ENCODE data around the gene CDCA3.
"Not testable (repeated sequence)": the region's sequence is repeated elsewhere in the genome, so short reads cannot be mapped to it uniquely, and the experiment has no call there.

The CDCA3 gene

DNA sequence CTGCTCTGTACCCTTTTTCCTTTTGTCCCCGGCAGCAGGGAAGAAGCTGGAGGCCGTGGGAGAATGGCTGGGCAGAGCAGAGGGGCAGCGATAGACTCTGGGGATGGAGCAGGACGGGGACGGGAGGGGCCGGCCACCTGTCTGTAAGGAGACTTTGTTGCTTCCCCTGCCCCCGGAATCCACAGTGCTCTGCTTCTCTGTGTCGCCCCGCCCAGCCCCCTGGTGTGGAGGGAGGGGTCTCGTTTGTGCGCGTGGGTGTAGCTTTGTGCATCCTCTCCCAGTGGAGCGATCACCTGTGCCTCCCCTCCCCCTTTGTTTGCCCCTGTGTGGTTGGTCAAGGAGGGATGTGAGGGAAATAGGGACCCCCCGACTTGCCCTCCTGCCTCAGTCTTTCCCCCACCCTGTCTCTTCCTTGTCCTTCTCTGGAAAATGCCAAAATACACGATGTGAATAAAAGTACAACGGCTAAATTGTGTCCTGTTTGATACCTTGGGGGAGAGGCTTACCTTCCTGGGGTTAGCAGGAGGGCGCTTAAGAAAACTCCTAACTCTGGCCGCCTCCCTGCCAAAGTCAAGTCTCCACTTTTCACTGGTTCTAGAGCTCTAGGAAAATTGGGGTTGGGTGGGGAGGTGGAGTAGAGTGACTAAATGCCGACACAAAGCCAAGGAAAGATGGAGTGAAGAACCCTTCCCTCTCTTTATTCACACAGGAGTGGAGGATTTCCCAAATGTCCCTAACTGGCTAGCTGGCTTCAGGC is 15.3 kb upstream of the CDCA3 start:
- peaks cover 3% of the 10 kb centered on the region for H3K36me3 Mint-ChIP-seq
- peaks cover 43% of the 10 kb centered on the region for H3K4me1 Mint-ChIP-seq (ENCODE audit: low read depth)
- H3K27ac Mint-ChIP-seq: no peak overlapping the region
- H3K4me3 Mint-ChIP-seq: peak overlapping the region; percentile 94
- no peaks in the 10 kb centered on the region for H3K9me3 Mint-ChIP-seq (ENCODE audit: low read depth)
- H3K27me3 Mint-ChIP-seq: no peaks in the 10 kb centered on the region

GRCh38 chr12:6865307-6865706 is 14.2 kb upstream of the CDCA3 start:
- not testable (repeated sequence) for H3K9me3 Mint-ChIP-seq (ENCODE audit: low read depth); H3K4me3 Mint-ChIP-seq; H3K36me3 Mint-ChIP-seq; H3K27me3 Mint-ChIP-seq
- H3K27ac Mint-ChIP-seq: peak overlapping the region; percentile 34
- peaks cover 33% of the 10 kb centered on the region for H3K4me1 Mint-ChIP-seq (ENCODE audit: low read depth)

DNA sequence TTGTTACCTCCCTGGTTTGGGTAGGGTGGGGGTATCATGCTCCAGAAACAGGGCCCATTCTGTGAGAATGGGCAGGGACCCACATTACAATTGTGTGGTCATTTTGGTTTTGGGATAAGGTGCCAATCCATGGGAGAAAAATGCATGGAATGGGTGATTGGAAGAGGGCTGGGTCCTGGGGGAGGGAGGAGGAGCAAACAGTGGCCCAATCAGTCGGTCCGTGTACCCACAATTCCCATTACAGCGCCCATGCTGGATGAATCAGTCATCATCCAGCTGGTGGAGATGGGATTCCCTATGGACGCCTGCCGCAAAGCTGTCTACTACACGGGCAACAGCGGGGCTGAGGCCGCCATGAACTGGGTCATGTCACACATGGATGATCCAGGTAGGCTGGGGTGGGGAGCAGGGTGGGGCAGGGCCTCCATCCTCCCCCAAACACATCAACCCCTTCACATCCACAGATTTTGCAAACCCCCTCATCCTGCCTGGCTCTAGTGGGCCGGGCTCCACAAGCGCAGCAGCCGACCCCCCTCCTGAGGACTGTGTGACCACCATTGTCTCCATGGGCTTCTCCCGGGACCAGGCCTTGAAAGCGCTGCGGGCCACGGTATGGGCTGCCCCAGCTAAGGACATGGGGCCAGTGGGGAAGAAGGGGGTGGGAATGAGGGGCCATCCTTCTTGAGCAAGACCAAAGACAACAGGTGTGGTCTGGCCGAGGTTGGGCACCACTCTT is 12.7 kb upstream of the CDCA3 start:
- no peak overlapping the region for H3K4me3 Mint-ChIP-seq
- no peaks in the 10 kb centered on the region for H3K27me3 Mint-ChIP-seq
- no peak overlapping the region for H3K27ac Mint-ChIP-seq
- H3K4me1 Mint-ChIP-seq (ENCODE audit: low read depth): peaks cover 19% of the 10 kb centered on the region
- H3K9me3 Mint-ChIP-seq (ENCODE audit: low read depth): no peaks in the 10 kb centered on the region
- H3K36me3 Mint-ChIP-seq: peaks cover 6% of the 10 kb centered on the region

DNA sequence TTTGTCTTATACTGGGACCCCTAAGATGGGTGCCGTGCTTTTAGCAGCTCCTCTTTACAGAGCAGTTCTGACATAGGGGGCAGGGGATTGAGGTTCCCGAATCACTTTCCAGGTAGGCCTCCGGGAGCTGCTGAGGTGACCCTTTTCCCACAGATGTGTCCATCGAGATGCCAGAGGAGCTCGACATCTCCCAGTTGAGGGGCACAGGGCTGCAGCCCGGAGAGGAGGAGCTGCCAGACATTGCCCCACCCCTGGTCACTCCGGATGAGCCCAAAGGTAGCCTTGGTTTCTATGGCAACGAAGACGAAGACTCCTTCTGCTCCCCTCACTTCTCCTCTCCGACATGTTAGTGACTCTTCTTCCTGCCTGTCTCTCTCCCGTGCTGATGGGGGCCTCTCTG is 11.9 kb upstream of the CDCA3 start:
- Mint-ChIP-seq H3K27me3 (no peaks in the 10 kb centered on the region), H3K4me3 (no peak overlapping the region), H3K27ac (no peak overlapping the region), H3K4me1 (ENCODE audit: low read depth) (peaks cover 15% of the 10 kb centered on the region), H3K9me3 (ENCODE audit: low read depth) (no peaks in the 10 kb centered on the region), H3K36me3 (peaks cover 6% of the 10 kb centered on the region)

DNA sequence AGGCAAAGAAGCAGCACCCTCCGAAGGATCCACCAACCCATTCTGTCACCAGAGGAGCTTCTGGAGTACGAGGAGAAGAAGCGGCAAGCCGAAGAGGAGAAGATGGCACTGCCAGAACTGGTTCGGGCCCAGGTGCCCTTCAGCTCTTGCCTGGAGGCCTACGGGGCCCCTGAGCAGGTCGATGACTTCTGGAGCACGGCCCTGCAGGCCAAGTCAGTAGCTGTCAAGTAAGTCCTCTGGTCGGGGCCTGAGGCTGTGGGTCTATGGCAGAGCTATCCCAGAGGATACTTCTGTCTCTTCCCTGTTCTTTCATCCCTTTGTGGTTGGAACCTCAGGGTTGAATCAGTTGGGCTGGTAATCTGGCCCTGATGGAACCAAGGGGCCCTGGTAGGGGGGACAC is 10.3 kb upstream of the CDCA3 start:
- peaks cover 8% of the 10 kb centered on the region for H3K4me1 Mint-ChIP-seq (ENCODE audit: low read depth)
- no peaks in the 10 kb centered on the region for H3K27me3 Mint-ChIP-seq
- H3K9me3 Mint-ChIP-seq (ENCODE audit: low read depth): no peaks in the 10 kb centered on the region
- no peak overlapping the region for H3K4me3 Mint-ChIP-seq
- H3K27ac Mint-ChIP-seq: no peak overlapping the region
- peaks cover 6% of the 10 kb centered on the region for H3K36me3 Mint-ChIP-seq

- H3K27ac Mint-ChIP-seq: no peak overlapping the region
- H3K9me3 Mint-ChIP-seq (ENCODE audit: low read depth): no peaks in the 10 kb centered on the region
Observed at GRCh38 chr12:6860942-6861341, 9.9 kb upstream of the CDCA3 start.

DNA sequence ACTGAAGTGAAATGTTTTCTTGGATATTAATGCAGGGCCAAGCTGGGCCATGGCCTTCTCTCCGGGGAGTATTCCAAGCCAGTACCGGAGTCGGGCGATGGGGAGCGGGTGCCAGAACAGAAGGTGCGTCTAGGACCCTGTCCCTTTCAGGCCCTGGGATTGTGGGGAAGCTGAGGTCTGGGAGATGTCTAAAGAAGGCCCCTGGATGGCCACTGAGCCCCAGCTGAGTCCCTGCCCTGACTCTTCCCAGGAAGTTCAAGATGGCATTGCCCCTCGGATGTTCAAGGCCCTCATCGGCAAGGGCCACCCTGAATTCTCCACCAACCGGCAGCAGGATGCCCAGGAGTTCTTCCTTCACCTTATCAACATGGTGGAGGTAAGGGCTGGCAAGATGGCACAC is 9.0 kb upstream of the CDCA3 start:
- Mint-ChIP-seq H3K36me3 (peaks cover 6% of the 10 kb centered on the region), H3K4me3 (no peak overlapping the region), H3K27ac (no peak overlapping the region), H3K9me3 (ENCODE audit: low read depth) (no peaks in the 10 kb centered on the region), H3K4me1 (ENCODE audit: low read depth) (no peaks in the 10 kb centered on the region), H3K27me3 (no peaks in the 10 kb centered on the region)

More at GRCh38 chr12:6860942-6861341, 9.9 kb upstream of the CDCA3 start:
- no peaks in the 10 kb centered on the region for H3K27me3 Mint-ChIP-seq
- no peak overlapping the region for H3K4me3 Mint-ChIP-seq
- H3K36me3 Mint-ChIP-seq: peaks cover 6% of the 10 kb centered on the region
- H3K4me1 Mint-ChIP-seq (ENCODE audit: low read depth): peaks cover 5% of the 10 kb centered on the region

DNA sequence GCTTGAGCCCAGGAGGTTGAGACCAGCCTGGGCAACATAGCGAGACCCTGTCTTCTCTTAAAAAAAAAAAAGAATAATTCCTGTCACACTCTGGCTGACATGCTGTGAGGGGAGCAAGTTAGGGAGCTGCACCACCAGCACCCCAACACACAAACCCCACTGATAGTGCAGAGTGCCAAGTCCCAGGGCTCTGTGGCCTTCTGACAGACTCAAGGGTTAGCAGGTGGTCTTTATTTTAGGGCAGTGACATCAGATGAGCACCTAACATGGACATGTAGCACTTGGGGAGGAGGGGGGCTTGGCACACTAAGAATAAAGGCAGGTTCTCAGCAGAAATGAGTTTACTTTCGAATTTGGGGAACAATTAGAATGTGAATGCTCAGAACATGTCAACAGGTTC is 7.7 kb upstream of the CDCA3 start:
- H3K36me3 Mint-ChIP-seq: peaks cover 6% of the 10 kb centered on the region
- no peaks in the 10 kb centered on the region for H3K9me3 Mint-ChIP-seq (ENCODE audit: low read depth)
- H3K27me3 Mint-ChIP-seq: no peaks in the 10 kb centered on the region
- H3K4me1 Mint-ChIP-seq (ENCODE audit: low read depth): peaks cover 5% of the 10 kb centered on the region
- no peak overlapping the region for H3K4me3 Mint-ChIP-seq
- H3K27ac Mint-ChIP-seq: no peak overlapping the region

DNA sequence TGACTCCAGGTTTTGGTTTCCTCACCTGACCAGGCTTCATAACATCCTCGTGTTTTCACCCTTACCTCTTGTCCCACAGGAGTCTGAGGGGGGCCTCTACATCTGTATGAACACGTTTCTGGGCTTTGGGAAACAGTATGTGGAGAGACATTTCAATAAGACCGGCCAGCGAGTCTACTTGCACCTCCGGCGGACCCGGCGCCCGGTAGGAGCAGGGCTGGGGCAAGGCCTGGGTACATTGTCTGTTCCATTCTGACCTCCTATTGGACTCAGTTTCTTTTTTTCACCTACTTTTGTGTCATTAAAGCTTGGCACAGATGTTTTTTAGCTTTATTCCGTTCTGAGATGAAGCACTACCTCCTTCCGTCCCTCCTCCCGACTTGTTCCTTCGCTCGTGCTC is 4.2 kb upstream of the CDCA3 start:
- no peaks in the 10 kb centered on the region for H3K27me3 Mint-ChIP-seq
- no peaks in the 10 kb centered on the region for H3K9me3 Mint-ChIP-seq (ENCODE audit: low read depth)
- peaks cover 16% of the 10 kb centered on the region for H3K4me1 Mint-ChIP-seq (ENCODE audit: low read depth)
- H3K4me3 Mint-ChIP-seq: no peak overlapping the region
- peak overlapping the region; percentile 46 for H3K27ac Mint-ChIP-seq
- H3K36me3 Mint-ChIP-seq: peaks cover under 1% of the 10 kb centered on the region

GRCh38 chr12:6854036-6854435 is 3.0 kb upstream of the CDCA3 start:
- H3K27ac Mint-ChIP-seq: peak overlapping the region; percentile 100
- H3K4me1 Mint-ChIP-seq (ENCODE audit: low read depth): peaks cover 16% of the 10 kb centered on the region
- no peaks in the 10 kb centered on the region for H3K27me3 Mint-ChIP-seq
- H3K36me3 Mint-ChIP-seq: no peaks in the 10 kb centered on the region
- H3K9me3 Mint-ChIP-seq (ENCODE audit: low read depth): no peaks in the 10 kb centered on the region
- peak overlapping the region; percentile 99 for H3K4me3 Mint-ChIP-seq

DNA sequence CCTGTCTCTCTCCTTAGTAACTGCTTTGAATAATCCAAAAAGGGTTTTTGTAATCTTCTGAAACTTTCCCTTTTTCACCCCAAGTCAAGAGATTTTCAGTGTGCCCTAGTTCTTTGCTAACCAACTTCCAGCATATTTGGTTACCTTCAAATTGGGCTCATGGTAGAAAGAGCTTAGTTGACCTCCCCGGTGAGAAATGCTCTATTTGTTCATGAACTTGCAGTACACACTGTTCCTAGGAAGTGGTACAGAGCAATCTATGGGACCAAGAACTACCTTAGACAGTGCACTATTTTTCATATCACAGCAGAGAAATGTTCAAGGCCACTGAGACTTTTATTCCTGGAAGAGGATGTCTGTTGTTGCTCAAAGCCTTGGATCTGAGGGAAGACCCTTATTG is 2.5 kb upstream of the CDCA3 start:
- H3K27ac Mint-ChIP-seq: peak overlapping the region; percentile 100
- no peaks in the 10 kb centered on the region for H3K36me3 Mint-ChIP-seq
- H3K27me3 Mint-ChIP-seq: no peaks in the 10 kb centered on the region
- H3K9me3 Mint-ChIP-seq (ENCODE audit: low read depth): no peaks in the 10 kb centered on the region
- H3K4me1 Mint-ChIP-seq (ENCODE audit: low read depth): peaks cover 16% of the 10 kb centered on the region
- peak overlapping the region; percentile 99 for H3K4me3 Mint-ChIP-seq

- H3K4me3 Mint-ChIP-seq: peak overlapping the region; percentile 99
- H3K4me1 Mint-ChIP-seq (ENCODE audit: low read depth): peaks cover 16% of the 10 kb centered on the region
- peak overlapping the region; percentile 100 for H3K27ac Mint-ChIP-seq
- no peaks in the 10 kb centered on the region for H3K27me3 Mint-ChIP-seq
- no peaks in the 10 kb centered on the region for H3K9me3 Mint-ChIP-seq (ENCODE audit: low read depth)
- no peaks in the 10 kb centered on the region for H3K36me3 Mint-ChIP-seq
Observed at GRCh38 chr12:6852651-6853354, 1.7 kb upstream of the CDCA3 start.

DNA sequence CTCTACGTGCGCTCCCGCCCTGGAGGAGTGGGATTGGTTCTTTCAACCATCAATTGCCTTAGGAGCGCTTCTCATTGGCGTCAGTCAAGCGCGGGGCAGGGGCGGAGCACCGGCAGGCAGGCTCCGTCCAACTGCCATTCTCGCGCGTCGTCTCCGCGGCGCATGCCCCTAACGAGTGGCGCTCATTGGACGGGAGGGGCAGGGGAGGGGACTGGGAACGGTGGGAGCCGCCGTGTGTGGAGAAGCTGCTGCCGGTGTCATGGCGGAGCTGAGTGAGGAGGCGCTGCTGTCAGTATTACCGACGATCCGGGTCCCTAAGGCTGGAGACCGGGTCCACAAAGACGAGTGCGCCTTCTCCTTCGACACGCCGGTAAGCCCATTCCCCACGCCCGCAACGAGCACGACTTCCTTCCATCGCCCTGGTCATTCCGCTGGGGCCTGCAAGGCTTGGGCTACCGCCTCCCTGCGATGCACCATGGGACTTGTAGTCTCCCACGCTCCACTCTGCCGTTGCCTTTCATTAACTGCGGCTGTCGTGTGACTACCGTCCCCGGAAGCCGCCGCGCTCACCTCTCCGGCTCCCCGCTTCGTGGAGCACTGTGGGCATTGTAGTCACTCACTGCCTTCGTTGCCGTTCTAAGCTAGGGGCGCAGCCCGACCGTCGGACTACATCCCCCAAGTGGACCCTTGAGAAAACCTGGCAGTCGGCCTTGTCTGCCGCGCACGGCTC is 1.0 kb upstream of the CDCA3 start, which contains the start of gene USP5:
TSS of gene USP5 (plus strand) at position 230 of the 730 bp plus-strand sequence. CDS start at position 260, 30 bp downstream.
- peak within 1 kb of the TSS; percentile 100 for H3K27ac Mint-ChIP-seq
- H3K27me3 Mint-ChIP-seq: no peaks in the 10 kb centered on the region
- H3K4me1 Mint-ChIP-seq (ENCODE audit: low read depth): peaks cover 16% of the 10 kb centered on the region

DNA sequence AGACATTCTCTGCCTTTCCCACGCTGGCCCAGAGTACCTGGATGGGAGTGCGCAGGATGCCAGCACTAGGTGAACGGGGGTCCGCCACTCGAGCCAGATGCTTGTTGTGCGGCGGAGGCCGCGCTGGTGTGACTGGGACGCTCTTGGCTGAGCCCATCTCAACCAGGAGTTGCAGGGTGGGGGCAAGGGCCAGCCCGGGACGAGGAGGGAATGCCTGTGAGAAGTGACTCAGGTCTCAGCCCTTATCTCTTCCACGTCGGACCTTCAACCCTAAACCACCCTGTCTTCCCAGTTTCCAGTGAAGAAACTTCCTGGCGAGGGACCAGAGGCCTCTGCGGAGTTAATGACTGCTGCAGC is 312 bp downstream of the CDCA3 start:
- peaks cover 16% of the 10 kb centered on the region for H3K4me1 Mint-ChIP-seq (ENCODE audit: low read depth)

More for the DNA sequence above, 1.0 kb upstream of the CDCA3 start, which contains the start of gene USP5:
- no peaks in the 10 kb centered on the region for H3K36me3 Mint-ChIP-seq
- peak within 1 kb of the TSS; percentile 99 for H3K4me3 Mint-ChIP-seq
- H3K9me3 Mint-ChIP-seq (ENCODE audit: low read depth): no peaks in the 10 kb centered on the region

More for the DNA sequence above, 312 bp downstream of the CDCA3 start:
- Mint-ChIP-seq H3K9me3 (ENCODE audit: low read depth) (no peaks in the 10 kb centered on the region), H3K36me3 (no peaks in the 10 kb centered on the region), H3K27ac (peak overlapping the region; percentile 100), H3K4me3 (no peak overlapping the region), H3K27me3 (no peaks in the 10 kb centered on the region)
